Measurements from ENCODE around the gene GABBR2. TPM values are rescaled to one million over a fixed set of nuclear protein-coding genes. Genes with fewer than 3 reads are reported as not detected.
"Not testable (repeated sequence)": the region's sequence is repeated elsewhere in the genome, so short reads cannot be mapped to it uniquely, and the experiment has no call there.

GABBR2 gene
- total RNA-seq, 2 donors from 2014 or later: 0.41 TPM; not detected in 1

DNA sequence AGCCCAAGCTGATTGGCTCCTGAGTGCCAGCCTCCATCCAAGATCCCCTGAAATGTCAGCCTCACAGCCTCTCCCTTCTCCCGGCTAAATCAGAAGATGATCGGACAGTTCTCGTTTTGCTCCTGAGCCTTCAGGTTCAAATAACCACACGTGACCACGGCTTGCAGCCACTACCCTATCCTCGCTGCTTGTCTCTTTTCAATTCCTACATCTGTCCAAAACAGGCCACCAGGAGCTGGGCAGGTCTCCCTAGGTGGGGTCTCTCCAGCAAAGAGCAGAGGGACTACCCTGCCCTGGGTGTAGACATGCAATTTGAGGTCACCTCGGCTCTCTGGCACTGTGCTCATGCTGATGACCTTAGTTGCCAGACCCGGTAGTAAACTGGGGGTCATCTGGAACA lies 229.3 kb downstream of the GABBR2 start:
- no peak for ATAC-seq
- DNase-seq: no peak
- intact Hi-C loops (cut with DNase I): no loop called here

DNA sequence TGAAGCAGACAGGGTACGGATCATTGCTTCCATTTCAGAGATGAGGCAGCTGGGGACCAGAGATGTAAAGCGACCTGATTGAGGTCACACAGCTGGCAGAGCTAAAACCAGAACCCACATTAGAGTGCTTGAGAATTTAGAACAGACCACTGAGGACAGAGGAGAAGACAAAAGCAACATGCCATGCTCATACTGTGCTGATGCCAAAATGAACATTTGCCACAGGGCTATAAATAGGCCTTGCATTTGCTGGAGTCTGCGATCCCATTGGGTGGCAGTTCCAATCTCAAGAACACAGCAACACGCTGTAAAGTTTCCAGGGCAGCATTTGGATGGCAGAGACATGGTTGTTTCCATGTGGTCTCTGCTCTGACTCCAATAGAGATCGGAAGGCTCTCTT lies 230.9 kb downstream of the GABBR2 start:
- ATAC-seq (peak; percentile 68 to 80), DNase-seq (no peak)
- intact Hi-C loops (cut with DNase I): no loop called here

DNA sequence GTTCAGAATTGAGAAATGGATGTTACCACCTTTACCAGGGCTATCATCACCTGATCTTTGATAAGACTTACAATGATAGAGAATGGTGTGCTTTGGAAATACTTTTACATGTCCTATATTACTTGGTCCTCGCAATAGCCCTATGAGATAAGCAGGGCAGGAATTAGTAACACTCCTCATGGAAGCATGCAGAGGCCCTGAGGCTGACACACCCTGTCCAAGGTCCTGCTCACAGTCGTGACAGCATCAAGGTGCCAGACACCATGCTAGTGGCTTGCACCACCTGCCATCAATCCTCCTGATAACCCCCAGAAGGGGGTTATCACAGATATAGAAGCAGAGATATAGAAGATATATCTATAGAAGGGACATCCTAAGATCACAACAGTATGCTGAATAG lies 236.5 kb downstream of the GABBR2 start:
- ATAC-seq: no peak

DNA sequence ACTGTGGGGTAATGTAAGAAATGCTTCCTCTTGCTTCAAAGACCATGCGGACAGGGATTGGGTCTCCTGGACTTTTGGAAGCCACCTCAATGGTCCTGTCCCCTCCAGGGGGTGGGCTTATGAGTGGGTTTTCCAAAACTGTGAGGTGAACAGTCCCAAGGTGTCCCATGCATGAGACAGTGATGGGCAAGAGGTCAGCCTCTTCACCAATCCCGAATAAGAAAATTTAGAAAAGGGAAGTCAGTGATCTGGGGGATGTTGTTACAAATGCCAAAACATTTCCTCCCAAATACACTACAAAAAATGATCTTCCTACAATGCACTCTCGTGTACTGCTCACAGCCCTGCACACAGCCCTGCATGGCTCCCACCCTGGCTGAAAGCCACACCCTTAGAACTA lies 237.6 kb downstream of the GABBR2 start:
- intact Hi-C loops (cut with DNase I): no loop called here
- no peak for ATAC-seq
- no peak for DNase-seq

More for the DNA sequence above, 236.5 kb downstream of the GABBR2 start:
- no peak for DNase-seq
- intact Hi-C loops (cut with DNase I): no loop called here

DNA sequence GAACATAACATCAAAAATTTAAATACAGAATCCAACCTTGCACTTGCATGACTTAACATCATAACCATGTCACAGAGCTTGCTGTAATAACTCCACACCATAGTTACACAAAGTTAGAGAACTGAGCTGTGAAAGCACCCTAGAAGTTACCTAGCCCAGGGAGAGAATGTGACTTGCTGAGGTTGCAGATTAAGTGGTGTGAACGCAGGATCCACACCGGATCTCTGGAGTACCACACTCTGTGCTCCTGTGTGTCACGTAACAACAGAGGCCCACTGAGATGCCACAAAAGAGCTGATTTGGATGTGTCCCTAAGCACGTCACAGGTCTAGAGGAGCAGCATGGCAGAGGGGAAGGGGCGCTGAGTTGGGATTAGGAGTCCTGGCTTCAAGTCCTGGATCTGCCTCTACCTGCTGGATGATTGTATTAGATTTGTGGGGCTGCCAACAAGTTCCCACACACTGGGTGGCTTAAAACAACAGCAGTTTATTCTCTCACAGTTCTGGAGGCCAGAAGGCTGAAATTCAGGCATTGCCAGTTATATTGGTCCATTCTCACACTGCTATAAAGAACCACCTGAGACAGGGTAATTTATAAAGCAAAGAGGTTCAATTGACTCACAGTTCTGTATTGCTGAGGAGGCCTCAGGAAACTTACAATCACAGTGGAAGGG lies 240.0 kb downstream of the GABBR2 start:
- no peak for DNase-seq
- intact Hi-C loops (cut with DNase I): no loop called here
- no peak for ATAC-seq

DNA sequence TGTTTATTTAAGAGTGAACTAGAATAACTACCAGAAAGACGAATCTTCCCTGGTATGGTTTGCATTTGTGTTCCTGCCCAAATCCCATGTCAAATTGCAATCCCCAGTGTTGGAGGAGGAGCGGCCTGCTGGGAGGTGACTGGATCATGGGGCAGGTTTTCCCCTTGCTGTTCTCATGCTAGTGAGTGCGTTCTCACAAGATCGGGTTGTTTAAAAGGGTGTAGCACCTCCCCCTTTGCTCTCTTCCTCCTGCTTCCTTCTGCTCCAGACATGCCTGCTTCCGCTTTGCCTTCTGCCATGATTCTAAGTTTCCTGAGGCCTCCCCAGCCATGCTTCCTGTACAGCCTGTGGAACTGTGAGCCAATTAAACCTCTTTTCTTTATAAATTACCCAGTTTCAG lies 242.9 kb downstream of the GABBR2 start:
- DNase-seq (no peak), ATAC-seq (no peak)
- intact Hi-C loops (cut with DNase I): no loop called here

DNA sequence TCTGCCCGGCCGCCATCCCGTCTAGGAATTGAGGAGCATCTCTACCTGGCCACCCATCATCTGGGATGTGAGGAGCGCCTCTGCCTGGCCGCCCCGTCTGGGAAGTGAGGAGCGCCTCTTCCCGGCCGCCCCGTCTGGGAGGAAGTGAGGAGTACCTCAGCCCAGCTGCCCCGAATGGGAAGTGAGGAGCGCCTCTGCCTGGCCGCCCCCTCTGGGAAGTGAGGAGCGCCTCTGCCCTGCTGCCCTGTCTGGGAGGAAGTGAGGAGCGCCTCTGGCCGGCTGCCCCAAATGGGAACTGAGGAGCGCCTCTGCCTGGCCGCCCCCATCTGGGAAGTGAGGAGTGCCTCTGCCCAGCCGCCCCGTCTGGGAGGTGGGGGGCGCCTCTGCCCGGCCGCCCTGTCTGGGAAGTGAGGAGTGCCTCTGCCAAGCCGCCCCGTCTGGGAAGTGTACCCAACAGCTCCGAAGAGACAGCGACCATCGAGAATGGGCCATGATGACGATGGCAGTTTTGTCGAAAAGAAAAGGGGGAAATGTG lies 244.5 kb downstream of the GABBR2 start:
- intact Hi-C loops (cut with DNase I); ATAC-seq; DNase-seq: not testable (repeated sequence)

DNA sequence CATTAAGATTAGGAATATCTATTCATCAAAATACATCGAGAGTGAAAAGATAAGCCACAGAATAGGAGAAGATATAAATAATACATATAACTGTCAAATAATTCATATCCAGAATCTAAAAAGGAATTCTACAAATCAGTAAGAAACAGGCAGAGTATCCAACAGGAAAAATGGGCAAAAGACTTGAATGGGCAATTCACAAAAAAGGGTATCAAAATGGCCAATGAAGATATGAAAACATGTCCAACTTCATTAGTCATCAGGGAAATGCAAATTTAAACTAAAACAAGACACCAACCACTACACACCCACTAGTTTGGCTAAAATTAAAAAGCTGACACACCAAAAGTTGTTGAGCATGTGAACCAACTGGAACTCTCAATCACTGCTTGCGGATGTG lies 246.4 kb downstream of the GABBR2 start:
- intact Hi-C loops (cut with DNase I): no loop called here
- no peak for DNase-seq
- ATAC-seq: no peak

DNA sequence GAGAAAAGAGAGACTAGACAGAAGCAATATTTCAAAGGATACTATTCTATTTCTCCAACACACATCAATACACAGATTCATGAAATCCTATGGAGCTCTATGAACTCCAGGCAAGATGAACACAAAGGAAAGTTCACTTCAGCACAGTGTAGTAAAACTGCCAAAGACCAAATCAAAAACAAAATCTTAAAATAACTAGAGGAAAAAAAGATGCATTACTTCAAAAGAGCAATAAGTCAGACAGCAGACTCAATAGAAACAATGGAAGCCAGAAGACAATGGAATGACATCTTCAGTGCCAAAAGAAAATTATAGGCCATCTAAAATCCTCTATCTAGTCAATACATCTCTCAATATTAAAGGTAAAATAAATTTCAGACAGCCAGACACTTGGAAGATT lies 248.0 kb downstream of the GABBR2 start:
- intact Hi-C loops (cut with DNase I): no loop called here
- DNase-seq (no peak), ATAC-seq (no peak)

DNA sequence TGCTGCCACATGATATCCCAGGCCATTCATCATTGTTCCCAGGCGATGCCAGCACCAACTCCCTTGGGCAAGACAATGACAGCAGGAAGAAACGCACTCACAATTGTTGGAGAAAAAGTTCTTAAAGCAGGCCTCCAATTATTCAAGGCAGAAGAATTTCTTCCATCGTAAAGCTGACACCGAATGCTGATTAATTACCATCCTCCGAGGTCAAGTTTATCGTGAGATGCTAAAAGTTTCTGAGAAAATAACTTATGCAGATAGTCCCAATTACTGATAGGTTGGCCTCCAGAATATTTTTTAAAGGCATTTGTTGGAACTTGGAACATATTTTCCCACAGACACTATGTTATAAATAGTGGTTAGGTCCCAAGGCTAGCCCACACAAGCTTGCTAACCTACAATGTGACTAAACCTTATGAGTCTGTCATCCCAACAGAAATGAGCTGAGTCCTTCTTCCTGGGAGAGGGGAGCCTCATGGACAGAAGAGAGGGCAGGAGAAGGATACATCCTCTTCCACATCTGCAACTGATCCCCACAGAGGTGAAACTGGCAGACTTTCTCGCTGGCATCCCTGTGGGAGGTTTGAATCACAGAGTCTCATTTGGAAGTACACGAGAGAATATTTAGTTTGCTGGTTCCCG lies 250.9 kb downstream of the GABBR2 start:
- DNase-seq (no peak), ATAC-seq (no peak)
- intact Hi-C loops (cut with DNase I): no loop called here

DNA sequence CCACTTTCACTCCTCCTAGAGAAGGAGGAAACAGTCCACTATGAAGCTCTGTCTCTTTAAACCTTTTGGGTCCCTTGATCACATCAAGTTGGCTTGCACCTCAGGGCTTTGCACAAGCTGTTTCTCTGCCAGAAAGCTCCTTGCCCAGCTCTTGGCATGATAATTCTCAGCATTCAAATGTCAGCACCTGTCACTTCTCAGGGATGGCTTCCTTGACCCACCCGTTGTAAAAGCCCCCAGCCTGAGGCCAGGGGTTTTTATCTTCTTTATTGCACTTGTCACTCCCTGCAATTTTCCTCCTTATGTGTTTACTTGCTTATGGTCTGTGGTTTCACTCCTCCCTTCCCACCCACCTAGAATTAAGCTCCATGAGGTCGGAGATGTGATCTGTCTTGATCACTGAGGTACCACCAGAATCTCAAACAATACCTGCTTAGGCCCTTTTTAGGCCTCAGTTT lies 252.6 kb downstream of the GABBR2 start:
- intact Hi-C loops (cut with DNase I): no loop called here
- ATAC-seq (no peak), DNase-seq (no peak)

DNA sequence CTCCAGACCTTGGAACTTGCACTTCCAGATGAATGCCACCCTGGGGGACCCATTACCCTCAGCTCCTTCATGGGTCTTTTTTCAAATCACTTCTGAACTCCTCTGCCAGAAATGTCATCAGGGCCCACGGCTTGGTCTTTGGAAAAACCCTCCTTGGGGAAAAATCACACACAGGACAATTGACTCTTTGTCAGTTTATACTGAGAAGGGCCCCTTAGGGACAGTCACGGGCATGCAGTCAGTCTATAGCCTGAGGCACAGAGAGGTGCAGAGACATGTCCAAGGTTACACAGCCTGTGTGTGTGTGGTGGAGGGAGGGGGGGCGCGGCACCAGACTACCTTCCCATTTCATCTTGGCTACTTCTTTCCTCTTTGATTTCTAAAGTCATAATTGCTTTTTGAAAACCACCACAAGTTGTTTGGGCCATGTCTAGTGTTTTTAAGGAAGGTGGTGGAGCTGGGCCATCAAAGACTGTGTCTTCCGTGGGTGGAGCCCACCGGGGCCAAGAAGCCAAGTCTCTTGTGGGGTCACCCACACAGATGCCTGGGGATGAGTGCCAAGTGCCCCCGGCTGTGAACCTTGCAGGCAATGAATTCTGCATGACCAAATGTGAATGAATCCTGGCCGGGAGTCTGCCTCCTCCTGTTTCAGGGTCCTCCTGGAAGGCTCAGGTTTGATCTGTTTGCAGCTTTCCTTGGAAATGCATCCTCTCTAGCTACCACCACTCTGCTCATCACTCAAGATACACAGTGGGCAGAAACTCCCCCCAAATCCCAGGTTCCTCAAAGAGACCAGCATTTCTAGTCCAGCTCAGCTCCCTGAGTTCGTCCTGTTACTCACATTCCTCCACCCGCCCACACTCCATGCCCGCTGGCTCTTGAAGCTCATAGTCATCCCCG lies 253.2 kb downstream of the GABBR2 start:
- DNase-seq: no peak
- peak in 1 of 2 donors; percentile 44 for ATAC-seq
- intact Hi-C loops (cut with DNase I): no loop called here

DNA sequence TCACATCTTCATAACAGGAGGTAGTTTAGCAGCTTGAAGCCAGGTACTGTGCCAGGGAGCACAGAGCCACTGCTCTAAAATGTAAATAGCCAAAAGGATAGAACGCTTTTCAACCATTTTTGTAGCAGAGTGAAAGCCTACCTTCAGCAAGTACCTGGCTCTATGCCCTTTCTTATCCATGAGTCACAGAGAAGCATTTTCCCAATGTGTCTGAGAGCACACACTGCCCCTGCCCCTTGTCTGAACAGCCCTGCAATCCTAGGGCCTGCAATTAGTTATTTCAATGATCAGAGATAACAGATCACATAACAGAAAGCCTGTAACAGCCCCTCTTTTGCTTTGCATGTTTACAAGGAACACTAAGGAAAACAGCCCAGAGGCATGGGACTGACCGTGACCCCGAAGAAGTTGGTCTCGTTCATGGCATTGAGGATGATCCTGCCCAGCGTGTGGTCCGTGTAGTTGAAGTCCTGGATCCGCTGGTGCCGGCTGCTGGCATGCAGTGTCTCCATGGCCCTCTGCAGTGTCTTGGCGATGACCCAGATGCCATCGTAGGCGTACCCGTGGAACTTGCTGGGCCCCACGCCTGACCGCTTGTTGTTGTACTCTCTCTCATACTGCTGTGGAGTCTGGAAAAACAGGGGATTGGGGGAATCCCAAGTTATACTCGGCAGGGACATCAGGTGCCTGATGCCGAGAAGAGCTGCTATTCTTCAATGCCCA lies 255.0 kb downstream of the GABBR2 start:
- DNase-seq (no peak), ATAC-seq (no peak)
- intact Hi-C loops (cut with DNase I): no loop called here

DNA sequence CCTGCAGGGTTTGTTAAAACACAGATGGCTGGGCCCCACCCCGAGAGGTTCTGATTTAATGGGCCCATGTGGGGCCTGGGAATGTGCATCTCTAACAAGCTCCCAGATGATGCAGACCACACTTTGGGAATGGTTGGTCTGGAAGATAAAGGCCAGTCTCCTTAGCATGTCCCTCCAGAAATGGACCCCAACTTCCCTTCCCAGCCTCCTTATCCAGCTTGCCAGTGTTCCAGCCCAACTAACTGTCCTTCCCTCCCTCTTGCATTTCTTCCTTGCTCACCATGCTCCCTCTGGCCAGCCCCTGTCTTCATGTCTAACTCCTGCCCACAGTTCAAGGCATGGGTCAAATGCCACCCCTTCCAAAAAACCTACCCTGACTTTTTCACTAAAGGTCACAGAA lies 257.2 kb downstream of the GABBR2 start:
- no peak for DNase-seq
- intact Hi-C loops (cut with DNase I): no loop called here
- no peak for ATAC-seq

DNA sequence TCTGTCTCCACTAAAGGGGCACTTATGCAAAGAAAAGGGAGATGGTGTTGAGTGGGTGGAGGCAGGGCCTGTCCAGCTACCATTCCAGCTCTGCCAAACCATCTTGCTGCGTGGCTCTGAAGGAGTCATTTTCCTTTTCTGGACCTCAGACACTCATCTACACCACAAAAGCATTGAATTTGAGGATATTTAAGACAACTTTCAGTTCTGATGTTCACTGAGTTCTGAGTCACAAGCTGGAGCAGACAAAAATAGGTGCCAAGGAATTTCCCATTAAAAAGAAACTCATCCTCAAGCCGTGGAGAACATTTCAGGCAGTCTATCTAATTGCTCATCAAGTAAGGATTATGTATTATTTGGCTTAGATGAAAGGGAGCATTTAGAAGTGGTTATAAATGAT lies 258.2 kb downstream of the GABBR2 start:
- ATAC-seq (no peak), DNase-seq (no peak)
- intact Hi-C loops (cut with DNase I): no loop called here

DNA sequence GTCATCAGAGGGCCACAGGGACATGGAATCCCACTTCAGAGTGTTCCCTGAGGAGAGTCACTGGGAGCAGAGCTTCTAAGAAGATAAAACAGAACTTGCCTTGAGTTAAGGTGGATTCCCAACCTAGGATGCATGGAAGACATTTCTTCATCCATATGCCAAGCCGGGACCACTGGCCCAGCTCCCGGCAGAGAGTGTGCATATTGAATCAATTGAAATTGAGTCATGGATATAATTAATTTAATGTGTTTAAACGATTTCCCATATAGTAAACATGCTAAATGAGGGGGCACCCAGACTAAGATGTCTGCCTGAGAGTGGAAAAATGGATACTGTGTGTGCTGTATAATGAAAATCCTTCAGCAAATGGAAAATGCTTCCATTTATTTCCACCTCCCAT lies 258.9 kb downstream of the GABBR2 start:
- DNase-seq (no peak), ATAC-seq (no peak)
- intact Hi-C loops (cut with DNase I): no loop called here

DNA sequence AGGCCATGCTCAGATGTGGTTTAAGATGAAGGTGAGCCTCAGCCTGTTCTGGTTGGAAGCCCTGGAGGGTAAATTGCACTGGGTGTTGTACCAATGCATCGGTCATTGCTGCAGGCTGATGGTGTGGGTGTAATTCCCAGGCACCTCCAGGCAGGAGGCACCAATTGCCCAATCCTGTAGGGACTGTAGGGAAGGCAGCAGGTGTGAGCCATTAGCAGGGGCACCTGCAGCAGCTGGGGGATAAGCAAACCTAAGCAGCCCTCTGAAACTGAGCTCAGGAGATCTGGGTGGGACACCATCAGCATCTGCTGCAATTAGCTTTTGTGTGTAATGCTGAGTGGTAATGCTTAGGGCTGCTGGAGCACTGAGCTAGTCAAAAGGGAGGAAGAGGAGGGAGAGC lies 263.2 kb downstream of the GABBR2 start:
- no peak for DNase-seq
- intact Hi-C loops (cut with DNase I): no loop called here

DNA sequence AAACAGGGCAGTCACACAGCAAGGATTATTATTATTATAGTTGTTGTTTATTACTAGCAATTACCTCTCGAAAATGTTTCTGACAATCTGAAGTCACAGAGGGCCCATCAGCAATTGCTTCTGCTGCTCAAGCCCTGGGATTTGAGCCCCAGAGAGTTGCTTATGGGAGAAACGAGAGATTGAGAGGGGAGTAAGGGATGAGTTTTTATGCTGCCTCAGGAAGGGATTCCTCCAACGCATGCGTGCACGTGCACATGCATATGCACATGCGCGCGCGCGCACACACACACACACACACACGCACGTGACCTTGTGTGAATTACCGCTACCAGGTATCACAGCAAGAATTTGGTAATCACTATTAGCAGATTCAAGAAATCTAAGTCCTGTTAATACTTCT lies 264.1 kb downstream of the GABBR2 start:
- DNase-seq: no peak
- intact Hi-C loops (cut with DNase I): no loop called here
- no peak for ATAC-seq

More for the DNA sequence above, 263.2 kb downstream of the GABBR2 start:
- ATAC-seq: no peak

DNA sequence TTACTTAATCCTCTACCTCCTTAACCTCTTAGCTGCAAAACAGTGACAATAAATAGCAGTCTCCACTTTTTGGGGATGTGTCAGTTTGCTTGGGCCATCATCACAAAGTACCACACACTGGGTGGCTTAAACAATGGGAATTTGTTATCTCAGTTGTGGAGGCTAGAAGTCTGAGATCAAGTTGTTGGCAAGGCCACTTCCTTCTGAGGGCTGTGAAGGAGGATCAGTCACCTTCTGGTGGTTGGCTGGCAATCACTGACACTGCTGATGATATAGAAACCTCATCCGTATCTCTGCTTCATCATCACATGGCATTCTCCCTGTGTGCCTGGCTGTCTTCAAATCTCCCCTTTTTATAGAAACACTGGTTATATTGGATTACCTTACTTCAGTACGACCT lies 266.2 kb downstream of the GABBR2 start:
- DNase-seq: no peak
- intact Hi-C loops (cut with DNase I): no loop called here
- no peak for ATAC-seq

Data from left cardiac atrium (tissue), 4 donors.